ENCODE results near the gene PNKP.

PNKP gene

DNA sequence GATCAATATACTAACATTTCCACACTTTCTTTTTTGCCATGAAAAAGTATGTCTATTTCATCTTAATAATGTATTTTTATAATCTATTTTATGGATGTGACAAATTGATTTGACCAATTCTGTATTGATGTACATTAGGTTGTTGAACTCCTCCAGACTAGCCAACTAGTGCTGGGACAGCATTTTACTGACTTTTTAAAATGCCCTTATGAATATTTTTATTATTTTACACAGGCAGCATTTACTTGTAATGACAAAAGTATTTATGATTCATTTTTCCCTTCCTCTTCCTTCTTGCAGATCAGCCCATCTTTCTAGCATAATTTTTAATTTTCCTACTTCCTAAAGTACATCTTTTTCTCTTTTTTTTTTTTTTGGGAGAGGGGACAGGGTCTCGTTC, 53.4 kb downstream of the PNKP start:
- DNase-seq, result no peak

- peak; percentile 99 for DNase-seq
Measured at GRCh38 chr19:49812997-49813861, 54.1 kb downstream of the PNKP start, which contains the start of gene FUZ. Gene FUZ, minus strand, starts transcription at chr19:49813292. Its CDS starts 186 bp downstream, at chr19:49813106.

DNA sequence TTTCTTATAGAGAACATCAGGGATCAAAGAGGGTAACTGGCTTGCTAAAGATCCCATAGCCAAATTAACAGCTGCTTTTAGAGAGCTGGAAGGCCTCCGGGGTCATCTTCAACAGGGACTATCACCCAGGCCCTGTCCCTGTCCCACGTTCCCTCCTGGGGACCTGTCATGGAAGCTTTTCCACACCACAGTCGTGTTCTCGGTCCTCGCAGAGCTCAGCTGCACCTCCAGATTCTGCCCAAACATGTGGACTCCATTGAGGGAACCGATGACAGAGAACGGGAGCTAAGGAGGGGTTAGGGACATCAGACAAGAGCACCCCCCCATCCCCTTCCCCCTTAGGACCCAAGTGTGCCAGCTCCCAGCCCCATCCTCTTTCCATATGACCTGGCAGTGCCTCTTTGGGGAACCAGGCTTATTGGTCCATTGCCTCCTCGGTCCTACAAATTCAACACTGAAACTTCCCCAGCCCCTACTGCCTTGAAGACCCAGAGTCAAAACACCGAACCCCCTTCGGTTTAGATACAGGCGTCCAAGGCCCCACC, 54.9 kb downstream of the PNKP start:
- DNase-seq, result no peak

- DNase-seq, result no peak
Measured at GRCh38 chr19:49811328-49811727, 56.0 kb downstream of the PNKP start.

All from NCI-H1105 treated with DMSO at 0.1 percent for 48 hours (cell line).